Activated T-helper 1 cell treated with anti-CD3 and anti-CD28 coated beads, Interleukin-12 subunit alpha, Interleukin-12 subunit beta, Interleukin-2, Interleukin-4 antibody, amounts not matched to agents 30 ng/mL and 10 ng/mL and 1 ng/mL, durations not matched to agents 14 hours and 24 hours and 36 hours (primary cell): ENCODE measurements around the gene EID3. TPM values are rescaled to one million over a fixed set of nuclear protein-coding genes. Genes with fewer than 3 reads are reported as not detected.
"Not testable (repeated sequence)": the region's sequence is repeated elsewhere in the genome, so short reads cannot be mapped to it uniquely, and the experiment has no call there.

Experiments used
- DNase-seq: peaks from one replicate; pipeline ENCODE4 v3.0.0; 2021; ENCODE audit warnings: low spot score
- H3K27ac Mint-ChIP-seq: one replicate; pipeline ENCODE4 v1.8.0; 2021; ENCODE audit warnings: mild to moderate bottlenecking, mixed read lengths
- H3K27me3 Mint-ChIP-seq: one replicate; pipeline ENCODE4 v1.8.0; 2022; ENCODE audit warnings: mild to moderate bottlenecking, moderate library complexity, mixed read lengths; ENCODE audit not compliant: insufficient read depth
- H3K36me3 Mint-ChIP-seq: one replicate; pipeline ENCODE4 v1.8.0; 2021; ENCODE audit warnings: low read depth, mixed read lengths
- H3K4me1 Mint-ChIP-seq: one replicate; pipeline ENCODE4 v1.8.0; 2021; ENCODE audit warnings: low read depth, mixed read lengths
- H3K4me3 Mint-ChIP-seq: one replicate; pipeline ENCODE4 v1.8.0; 2021; ENCODE audit warnings: mild to moderate bottlenecking, moderate library complexity, mixed read lengths
- H3K9me3 Mint-ChIP-seq: one replicate; pipeline ENCODE4 v1.8.0; 2021; ENCODE audit warnings: mixed read lengths
- intact Hi-C: fragments of 100-400 bp; cut with micrococcal nuclease; formaldehyde crosslinking; loops from one replicate; pipeline ENCODE4 v1.15.1; 2024
- total RNA-seq: library from RNA; stranded (reverse); gene quantifications from 2 replicates; pipeline ENCODE4 v1.2.3, GENCODE V29; 2022

The EID3 gene
- total RNA-seq, 1 donor from 2014 or later: 10.5 TPM

DNA sequence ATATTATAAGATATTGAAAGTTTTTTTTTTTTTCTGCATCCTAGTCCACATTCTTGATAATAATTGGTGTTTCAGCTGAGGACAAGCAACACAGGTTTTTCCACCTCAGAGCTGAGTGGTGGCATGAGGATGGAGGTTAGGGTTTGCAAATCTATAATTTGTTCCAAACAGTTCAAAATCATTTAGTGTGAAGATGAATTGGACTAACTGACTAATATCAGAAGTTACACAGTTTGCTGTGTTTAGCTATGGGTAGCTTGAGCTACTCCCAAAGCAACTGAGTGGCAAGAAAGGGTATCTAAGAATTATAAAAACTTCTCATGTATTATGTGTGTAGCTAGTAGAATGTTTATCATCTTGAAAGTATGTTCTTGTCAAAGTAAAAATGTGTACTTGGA lies 17.1 kb downstream of the EID3 start:
- Mint-ChIP-seq H3K4me1 (no peaks in the 10 kb centered on the region), H3K27ac (no peak overlapping the region), H3K36me3 (peaks cover 51% of the 10 kb centered on the region), H3K9me3 (no peaks in the 10 kb centered on the region), H3K4me3 (no peak overlapping the region), H3K27me3 (no peaks in the 10 kb centered on the region)
- DNase-seq: no peak
- intact Hi-C loops: no loop called here

DNA sequence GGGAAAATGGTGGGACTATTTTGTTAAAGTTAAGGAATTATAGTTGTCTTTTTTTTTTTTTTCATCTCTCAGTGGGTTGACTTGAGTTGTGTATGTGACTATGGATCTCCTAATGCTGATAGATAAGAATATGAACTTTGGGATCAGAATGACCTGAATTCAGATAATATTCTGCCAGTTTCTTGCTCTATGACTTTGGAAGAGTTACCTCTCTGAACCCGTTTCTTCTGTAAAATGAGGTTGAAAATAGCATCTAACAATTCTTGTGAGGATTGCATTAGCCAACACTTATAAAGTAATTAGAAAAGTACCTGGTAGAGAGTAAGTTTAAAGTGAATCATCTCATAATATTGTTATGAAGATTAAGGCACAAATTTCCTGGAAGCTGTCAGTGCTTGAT lies 18.4 kb downstream of the EID3 start:
- Mint-ChIP-seq H3K4me3 (no peak overlapping the region), H3K27ac (no peak overlapping the region), H3K27me3 (no peaks in the 10 kb centered on the region), H3K36me3 (peaks cover 48% of the 10 kb centered on the region), H3K4me1 (no peaks in the 10 kb centered on the region), H3K9me3 (no peaks in the 10 kb centered on the region)
- DNase-seq: no peak
- intact Hi-C loops: no loop called here

GRCh38 chr12:104322533-104322932 lies 19.0 kb downstream of the EID3 start:
- H3K4me1 Mint-ChIP-seq, DNase-seq, intact Hi-C loops, H3K27ac Mint-ChIP-seq, H3K9me3 Mint-ChIP-seq, H3K27me3 Mint-ChIP-seq, H3K4me3 Mint-ChIP-seq: not testable (repeated sequence)
- peaks cover 53% of the 10 kb centered on the region for H3K36me3 Mint-ChIP-seq

DNA sequence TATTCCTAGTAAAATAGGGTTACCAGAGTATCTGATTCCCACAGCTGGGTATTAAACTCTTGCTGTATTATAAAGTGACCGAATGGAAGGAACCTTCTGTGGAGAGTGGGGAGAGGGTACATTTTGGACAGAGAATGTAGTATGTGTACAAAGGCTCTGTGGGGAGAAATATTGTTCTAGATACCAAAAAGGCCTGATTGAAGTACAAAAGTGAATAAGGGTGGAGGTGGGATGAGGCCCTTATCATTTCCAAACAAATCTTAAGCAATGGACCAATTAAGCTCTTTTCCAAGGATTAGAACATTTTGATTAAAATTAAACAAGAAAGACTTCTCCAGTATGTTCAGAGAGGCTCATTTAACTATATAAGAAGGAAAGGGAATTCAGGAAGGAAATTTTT lies 20.4 kb downstream of the EID3 start:
- no peaks in the 10 kb centered on the region for H3K27me3 Mint-ChIP-seq
- no peak overlapping the region for H3K4me3 Mint-ChIP-seq
- no peaks in the 10 kb centered on the region for H3K4me1 Mint-ChIP-seq
- DNase-seq: no peak
- no peaks in the 10 kb centered on the region for H3K9me3 Mint-ChIP-seq
- intact Hi-C loops: no loop called here
- no peak overlapping the region for H3K27ac Mint-ChIP-seq
- H3K36me3 Mint-ChIP-seq: peaks cover 53% of the 10 kb centered on the region

DNA sequence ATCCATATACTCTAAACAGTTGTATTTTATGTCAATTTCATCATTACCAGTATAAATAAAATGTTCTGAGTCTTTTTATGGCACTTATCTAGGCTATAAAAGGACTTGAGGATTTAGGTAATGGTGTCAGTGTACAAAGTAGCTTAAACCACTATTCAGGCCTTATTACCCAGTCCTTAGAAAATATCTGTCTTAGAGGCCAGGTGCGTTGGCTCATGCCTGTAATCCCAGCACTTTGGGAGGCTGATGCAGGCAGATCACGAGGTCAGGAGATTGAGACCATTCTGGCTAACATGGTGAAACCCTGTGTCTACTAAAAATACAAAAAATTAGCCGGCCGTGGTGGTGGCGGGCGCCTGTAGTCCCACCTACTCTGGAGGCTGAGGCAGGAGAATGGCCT lies 24.7 kb downstream of the EID3 start:
- peaks cover 38% of the 10 kb centered on the region for H3K36me3 Mint-ChIP-seq
- H3K4me3 Mint-ChIP-seq, H3K9me3 Mint-ChIP-seq, H3K4me1 Mint-ChIP-seq, DNase-seq, H3K27ac Mint-ChIP-seq, H3K27me3 Mint-ChIP-seq, intact Hi-C loops: not testable (repeated sequence)

- intact Hi-C loops: no loop called here
- H3K9me3 Mint-ChIP-seq: no peaks in the 10 kb centered on the region
- H3K27me3 Mint-ChIP-seq: no peaks in the 10 kb centered on the region
- H3K4me1 Mint-ChIP-seq: no peaks in the 10 kb centered on the region
- H3K4me3 Mint-ChIP-seq: no peak overlapping the region
- H3K36me3 Mint-ChIP-seq: peaks cover 40% of the 10 kb centered on the region
- no peak for DNase-seq
- H3K27ac Mint-ChIP-seq: no peak overlapping the region
These were observed 25.3 kb downstream of the EID3 start for GRCh38 chr12:104328790-104329189.

GRCh38 chr12:104329707-104330532 lies 26.4 kb downstream of the EID3 start:
- intact Hi-C loops: no loop called here

DNA sequence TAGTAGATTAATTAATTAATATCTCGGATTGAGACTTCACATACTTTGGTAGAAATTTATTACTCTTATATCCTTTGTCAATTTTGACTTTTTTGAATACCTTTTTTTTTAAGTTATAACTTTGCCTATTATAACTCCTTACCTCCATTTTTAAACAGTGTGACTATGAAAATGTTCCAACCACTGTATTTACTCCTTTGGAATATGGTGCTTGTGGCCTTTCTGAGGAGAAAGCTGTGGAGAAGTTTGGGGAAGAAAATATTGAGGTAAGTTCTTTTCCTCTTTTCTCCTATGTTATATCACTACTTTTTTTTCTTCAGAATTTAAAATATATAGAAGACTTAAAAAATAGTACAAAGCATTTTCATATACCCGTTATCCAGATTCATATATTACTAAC lies 27.8 kb downstream of the EID3 start:
- Mint-ChIP-seq H3K36me3 (peaks cover 35% of the 10 kb centered on the region), H3K27ac (no peak overlapping the region), H3K4me1 (no peaks in the 10 kb centered on the region), H3K4me3 (no peak overlapping the region), H3K27me3 (no peaks in the 10 kb centered on the region), H3K9me3 (no peaks in the 10 kb centered on the region)
- no peak for DNase-seq
- intact Hi-C loops: no loop called here

More at GRCh38 chr12:104329707-104330532, 26.4 kb downstream of the EID3 start:
- Mint-ChIP-seq H3K36me3 (peaks cover 42% of the 10 kb centered on the region), H3K27ac (no peak overlapping the region), H3K4me1 (no peaks in the 10 kb centered on the region), H3K27me3 (no peaks in the 10 kb centered on the region), H3K9me3 (no peaks in the 10 kb centered on the region), H3K4me3 (no peak overlapping the region)
- DNase-seq: no peak

DNA sequence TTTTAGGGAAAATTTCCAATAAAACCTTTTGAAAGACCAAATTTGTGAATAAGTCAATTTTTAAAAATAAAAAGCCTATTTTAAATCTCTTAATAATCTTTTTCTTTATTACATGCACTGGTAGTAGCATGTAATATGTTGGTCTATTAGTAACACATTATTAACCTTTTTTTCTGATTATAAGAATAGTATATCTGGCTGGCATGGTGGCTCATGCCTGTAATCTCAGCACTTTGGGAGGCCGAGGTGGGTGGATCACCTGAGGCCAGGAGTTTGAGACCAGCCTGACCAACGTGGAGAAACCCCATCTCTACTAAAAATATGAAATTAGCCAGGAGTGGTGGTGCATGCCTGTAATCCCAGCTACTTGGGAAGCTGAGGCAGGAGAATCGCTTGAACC lies 28.7 kb downstream of the EID3 start:
- H3K4me1 Mint-ChIP-seq, DNase-seq, H3K4me3 Mint-ChIP-seq, intact Hi-C loops, H3K9me3 Mint-ChIP-seq, H3K27me3 Mint-ChIP-seq, H3K27ac Mint-ChIP-seq: not testable (repeated sequence)
- peaks cover 33% of the 10 kb centered on the region for H3K36me3 Mint-ChIP-seq

GRCh38 chr12:104333692-104334255 lies 30.2 kb downstream of the EID3 start:
- intact Hi-C loops: no loop called here
- H3K4me1 Mint-ChIP-seq: no peaks in the 10 kb centered on the region
- peaks cover 28% of the 10 kb centered on the region for H3K36me3 Mint-ChIP-seq

DNA sequence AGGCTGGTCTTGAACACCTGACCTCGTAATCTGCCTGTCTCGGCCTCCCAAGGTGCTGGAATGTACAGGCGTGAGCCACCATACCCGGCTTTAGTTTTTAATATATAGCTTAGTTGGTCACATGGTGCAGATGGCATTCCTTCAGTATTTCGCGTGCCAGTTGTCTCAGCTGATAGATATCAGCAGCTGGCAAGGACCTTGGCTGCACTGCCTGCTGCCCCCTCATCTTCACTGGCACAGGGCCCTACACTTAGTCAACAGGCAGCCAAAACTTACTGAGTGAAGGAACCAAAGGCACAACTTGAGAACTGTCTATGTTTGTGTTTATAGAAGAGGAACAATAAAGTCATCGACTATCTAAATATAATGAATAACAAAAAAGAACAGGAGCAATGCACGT lies 31.0 kb downstream of the EID3 start:
- DNase-seq: no peak
- H3K9me3 Mint-ChIP-seq: no peaks in the 10 kb centered on the region
- intact Hi-C loops: no loop called here
- H3K27me3 Mint-ChIP-seq: no peaks in the 10 kb centered on the region
- H3K4me3 Mint-ChIP-seq: no peak overlapping the region
- H3K4me1 Mint-ChIP-seq: no peaks in the 10 kb centered on the region
- peaks cover 24% of the 10 kb centered on the region for H3K36me3 Mint-ChIP-seq
- no peak overlapping the region for H3K27ac Mint-ChIP-seq

More at GRCh38 chr12:104333692-104334255, 30.2 kb downstream of the EID3 start:
- H3K9me3 Mint-ChIP-seq: no peaks in the 10 kb centered on the region
- H3K27ac Mint-ChIP-seq: peak overlapping the region; percentile 50
- no peaks in the 10 kb centered on the region for H3K27me3 Mint-ChIP-seq
- DNase-seq: no peak
- no peak overlapping the region for H3K4me3 Mint-ChIP-seq

GRCh38 chr12:104336115-104336514 lies 32.6 kb downstream of the EID3 start:
- H3K9me3 Mint-ChIP-seq: no peaks in the 10 kb centered on the region
- intact Hi-C loops: no loop called here

DNA sequence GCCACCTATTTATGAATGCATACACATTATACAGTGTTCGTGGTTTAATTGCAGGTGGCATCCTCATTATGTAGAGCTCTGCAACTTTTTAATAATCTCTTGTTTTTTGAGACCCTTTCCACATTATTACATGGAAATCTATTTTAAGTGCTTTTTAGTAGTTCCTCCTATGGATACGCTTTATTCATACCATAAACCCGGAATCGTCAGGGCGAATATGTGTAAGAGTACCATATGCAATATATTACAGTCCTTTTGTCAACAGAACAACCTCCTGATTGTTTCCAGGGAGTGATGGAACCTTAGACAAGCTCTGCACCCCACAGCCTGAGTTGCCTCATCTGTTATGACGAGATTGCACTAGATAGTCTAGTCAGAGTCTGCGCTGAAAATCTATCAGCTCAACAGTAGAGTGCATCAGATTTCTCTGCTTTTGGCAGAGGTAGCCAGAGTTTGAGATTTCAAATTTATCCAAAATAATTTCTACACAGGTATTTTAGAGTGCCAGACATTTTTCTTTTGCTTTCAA lies 33.6 kb downstream of the EID3 start:
- peaks cover 40% of the 10 kb centered on the region for H3K36me3 Mint-ChIP-seq
- no peaks in the 10 kb centered on the region for H3K27me3 Mint-ChIP-seq
- no peak overlapping the region for H3K4me3 Mint-ChIP-seq
- no peak overlapping the region for H3K27ac Mint-ChIP-seq
- H3K9me3 Mint-ChIP-seq: no peaks in the 10 kb centered on the region
- intact Hi-C loops: no loop called here
- H3K4me1 Mint-ChIP-seq: no peaks in the 10 kb centered on the region
- DNase-seq: no peak

More at GRCh38 chr12:104336115-104336514, 32.6 kb downstream of the EID3 start:
- no peak for DNase-seq
- no peak overlapping the region for H3K4me3 Mint-ChIP-seq
- peaks cover 33% of the 10 kb centered on the region for H3K36me3 Mint-ChIP-seq
- H3K4me1 Mint-ChIP-seq: no peaks in the 10 kb centered on the region
- peak overlapping the region; percentile 12 for H3K27ac Mint-ChIP-seq
- no peaks in the 10 kb centered on the region for H3K27me3 Mint-ChIP-seq
